GM12873 (cell line): ENCODE results near the gene PRAC2.

Experiments
- CTCF ChIP-seq: IDR thresholded peaks from 2 replicates; pipeline ENCODE4 v1.5.1; 2012; ENCODE audit warnings: low read depth, mild to moderate bottlenecking, moderate library complexity, low read length, control low read depth; ENCODE audit not compliant: insufficient read depth; ENCODE audit errors: missing control alignments

The PRAC2 gene

GRCh38 chr17:48718227-48718760 lies 4.7 kb upstream of the PRAC2 start:
- no peak for TF ChIP-seq CTCF

GRCh38 chr17:48718761-48719641 lies 4.0 kb upstream of the PRAC2 start:
- TF ChIP-seq CTCF, result no peak

GRCh38 chr17:48719642-48720265 lies 3.2 kb upstream of the PRAC2 start:
- TF ChIP-seq CTCF, result no peak

GRCh38 chr17:48720266-48721008 lies 2.5 kb upstream of the PRAC2 start:
- TF ChIP-seq CTCF, result no peak

GRCh38 chr17:48721009-48721402 lies 2.0 kb upstream of the PRAC2 start:
- no peak for TF ChIP-seq CTCF

GRCh38 chr17:48722201-48722907 lies 631 bp upstream of the PRAC2 start, which contains the start of gene PRAC1:
Gene PRAC1 (minus strand): TSS chr17:48722518. CDS start chr17:48722392, 126 bp downstream.
- TF ChIP-seq CTCF, result no peak
